ENCODE data around the gene GRIN3B. TPM values are rescaled to one million over a fixed set of nuclear protein-coding genes. Genes with fewer than 3 reads are reported as not detected.

GRIN3B gene
- total RNA-seq, 1 experiment from 2014 or later: not detected

GRCh38 chr19:990119-990571, 10.1 kb upstream of the GRIN3B start:
- no peak for DNase-seq (ENCODE audit: low spot score)

GRCh38 chr19:990746-991145, 9.5 kb upstream of the GRIN3B start:
- no peak for DNase-seq (ENCODE audit: low spot score)

GRCh38 chr19:991174-991931, 8.9 kb upstream of the GRIN3B start:
- no peak for DNase-seq (ENCODE audit: low spot score)

GRCh38 chr19:991932-992669, 8.1 kb upstream of the GRIN3B start:
- DNase-seq (ENCODE audit: low spot score): no peak

GRCh38 chr19:992670-993055, 7.6 kb upstream of the GRIN3B start:
- no peak for DNase-seq (ENCODE audit: low spot score)

GRCh38 chr19:993361-993830, 6.8 kb upstream of the GRIN3B start:
- DNase-seq (ENCODE audit: low spot score): no peak

GRCh38 chr19:993831-994393, 6.3 kb upstream of the GRIN3B start:
- DNase-seq (ENCODE audit: low spot score): no peak

GRCh38 chr19:994516-994915, 5.7 kb upstream of the GRIN3B start:
- DNase-seq (ENCODE audit: low spot score): no peak

- DNase-seq (ENCODE audit: low spot score): no peak
Observed at GRCh38 chr19:995051-995827, 5.0 kb upstream of the GRIN3B start.

GRCh38 chr19:996051-996838, 4.0 kb upstream of the GRIN3B start:
- DNase-seq (ENCODE audit: low spot score): no peak

GRCh38 chr19:998064-998463, 2.2 kb upstream of the GRIN3B start:
- no peak for DNase-seq (ENCODE audit: low spot score)

- DNase-seq (ENCODE audit: low spot score): no peak
Observed at GRCh38 chr19:999379-999719, 870 bp upstream of the GRIN3B start.

GRCh38 chr19:1000591-1001537, 645 bp downstream of the GRIN3B start:
- no peak for DNase-seq (ENCODE audit: low spot score)

- DNase-seq (ENCODE audit: low spot score): no peak
Observed at GRCh38 chr19:1001538-1002166, 1.4 kb downstream of the GRIN3B start.

GRCh38 chr19:1002600-1002999, 2.4 kb downstream of the GRIN3B start:
- DNase-seq (ENCODE audit: low spot score): no peak

GRCh38 chr19:1003283-1003682, 3.1 kb downstream of the GRIN3B start:
- DNase-seq (ENCODE audit: low spot score): no peak

GRCh38 chr19:1004204-1004802, 4.1 kb downstream of the GRIN3B start:
- no peak for DNase-seq (ENCODE audit: low spot score)

GRCh38 chr19:1004803-1005664, 4.8 kb downstream of the GRIN3B start:
- no peak for DNase-seq (ENCODE audit: low spot score)
